ENCODE data around the gene MEIS2.
A peak's percentile ranks its signal among the peaks of the same experiment; 100 is the strongest.

The MEIS2 gene

GRCh38 chr15:37137221-37137620, 36.9 kb upstream of the MEIS2 start:
- TF ChIP-seq FOXM1 (IDR thresholded peaks at IDR 0.05; ENCODE audit: borderline replicate concordance, low read depth), result no peak
- no peak for TF ChIP-seq TCF12 (IDR thresholded peaks at IDR 0.05; ENCODE audit: low read depth)
- TF ChIP-seq TEAD4 (IDR thresholded peaks at IDR 0.05), result no peak
- TF ChIP-seq CREB1 (IDR thresholded peaks at IDR 0.05; ENCODE audit: low read depth), result no peak
- TF ChIP-seq RAD21 (IDR thresholded peaks at IDR 0.05; ENCODE audit: low read depth), result no peak
- no peak for TF ChIP-seq CEBPB (IDR thresholded peaks at IDR 0.05)
- no peak for TF ChIP-seq ZBTB7A (IDR thresholded peaks at IDR 0.05; ENCODE audit: low read depth)
- TF ChIP-seq REST (IDR thresholded peaks at IDR 0.05; ENCODE audit: low read depth), result no peak
- no peak for TF ChIP-seq YY1 (IDR thresholded peaks at IDR 0.05; ENCODE audit: low read depth)
- no peak for TF ChIP-seq EGR1 (IDR thresholded peaks at IDR 0.05)
- no peak for TF ChIP-seq TAF1 (IDR thresholded peaks at IDR 0.05; ENCODE audit: low read depth)
- TF ChIP-seq, protein P1, sequence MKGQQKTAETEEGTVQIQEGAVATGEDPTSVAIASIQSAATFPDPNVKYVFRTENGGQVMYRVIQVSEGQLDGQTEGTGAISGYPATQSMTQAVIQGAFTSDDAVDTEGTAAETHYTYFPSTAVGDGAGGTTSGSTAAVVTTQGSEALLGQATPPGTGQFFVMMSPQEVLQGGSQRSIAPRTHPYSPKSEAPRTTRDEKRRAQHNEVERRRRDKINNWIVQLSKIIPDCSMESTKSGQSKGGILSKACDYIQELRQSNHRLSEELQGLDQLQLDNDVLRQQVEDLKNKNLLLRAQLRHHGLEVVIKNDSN (IDR thresholded peaks at IDR 0.05), result no peak
- TF ChIP-seq NFIC (IDR thresholded peaks at IDR 0.05), result no peak
- no peak for TF ChIP-seq EP300 (IDR thresholded peaks at IDR 0.05; ENCODE audit: borderline replicate concordance)
- TF ChIP-seq, protein P2, sequence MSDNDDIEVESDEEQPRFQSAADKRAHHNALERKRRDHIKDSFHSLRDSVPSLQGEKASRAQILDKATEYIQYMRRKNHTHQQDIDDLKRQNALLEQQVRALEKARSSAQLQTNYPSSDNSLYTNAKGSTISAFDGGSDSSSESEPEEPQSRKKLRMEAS (IDR thresholded peaks at IDR 0.05), result no peak

- TF ChIP-seq TEAD4 (IDR thresholded peaks at IDR 0.05) (no peak), TAF1 (IDR thresholded peaks at IDR 0.05; ENCODE audit: low read depth) (no peak), RAD21 (IDR thresholded peaks at IDR 0.05; ENCODE audit: low read depth) (no peak), EGR1 (IDR thresholded peaks at IDR 0.05) (no peak), TCF12 (IDR thresholded peaks at IDR 0.05; ENCODE audit: low read depth) (no peak), EP300 (IDR thresholded peaks at IDR 0.05; ENCODE audit: borderline replicate concordance) (no peak), NFIC (IDR thresholded peaks at IDR 0.05) (no peak)
- TF ChIP-seq, protein P2 (IDR thresholded peaks at IDR 0.05), result no peak
Observed at GRCh38 chr15:37136666-37137065, 36.3 kb upstream of the MEIS2 start.

DNA sequence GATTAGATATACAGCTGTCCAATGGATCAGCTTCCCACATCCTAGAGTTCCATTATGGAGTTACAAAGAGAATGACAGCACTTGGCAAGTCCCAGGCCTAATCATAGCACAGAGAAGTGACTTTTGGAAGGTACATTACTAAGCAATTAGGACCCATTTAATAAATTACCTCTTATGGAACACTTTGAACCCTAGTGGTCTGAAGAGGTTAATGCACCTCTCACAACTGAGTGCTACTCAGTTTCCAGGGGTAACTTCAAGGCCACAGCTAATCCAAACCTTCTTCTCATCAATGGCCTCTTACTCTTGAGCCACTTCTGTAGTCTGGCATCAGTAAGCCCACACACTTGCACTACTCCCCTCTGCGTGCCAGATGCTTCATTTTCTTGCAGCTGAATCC, 34.9 kb upstream of the MEIS2 start:
- TF ChIP-seq TCF12 (IDR thresholded peaks at IDR 0.05; ENCODE audit: low read depth) (no peak), EP300 (IDR thresholded peaks at IDR 0.05; ENCODE audit: borderline replicate concordance) (no peak), RAD21 (IDR thresholded peaks at IDR 0.05; ENCODE audit: low read depth) (no peak), ZBTB7A (IDR thresholded peaks at IDR 0.05; ENCODE audit: low read depth) (no peak), TAF1 (IDR thresholded peaks at IDR 0.05; ENCODE audit: low read depth) (no peak), EGR1 (IDR thresholded peaks at IDR 0.05) (no peak), TEAD4 (IDR thresholded peaks at IDR 0.05) (no peak), CEBPB (IDR thresholded peaks at IDR 0.05) (no peak)
- TF ChIP-seq, protein P1 (IDR thresholded peaks at IDR 0.05), result no peak

- TF ChIP-seq RAD21 (IDR thresholded peaks at IDR 0.05; ENCODE audit: low read depth) (0 out of 2 replicates have a peak, but pooled peaks have one; percentile 7), TAF1 (IDR thresholded peaks at IDR 0.05; ENCODE audit: low read depth) (no peak)
Observed at GRCh38 chr15:37134699-37135131, 34.4 kb upstream of the MEIS2 start.

DNA sequence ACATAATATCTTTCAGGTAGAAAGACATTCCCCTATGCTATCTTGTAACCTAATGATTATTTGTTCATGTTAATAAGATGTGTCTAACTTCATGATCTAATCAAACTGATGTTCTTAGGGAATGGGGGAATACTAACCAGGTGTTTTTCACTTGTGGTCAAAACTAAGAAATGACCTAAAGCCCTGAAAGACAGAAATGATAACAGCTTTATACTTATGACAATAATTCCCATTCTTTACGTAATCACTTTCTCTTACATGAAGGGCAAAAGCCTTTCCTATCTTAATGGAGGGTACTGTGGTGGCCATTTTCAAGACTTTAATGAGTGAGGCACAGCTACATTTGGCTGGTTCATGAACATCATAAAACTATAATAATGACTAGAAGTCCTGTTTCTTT, 33.9 kb upstream of the MEIS2 start:
- TF ChIP-seq EP300 (IDR thresholded peaks at IDR 0.05; ENCODE audit: borderline replicate concordance) (no peak), CEBPB (IDR thresholded peaks at IDR 0.05) (no peak), TEAD4 (IDR thresholded peaks at IDR 0.05) (no peak), CREB1 (IDR thresholded peaks at IDR 0.05; ENCODE audit: low read depth) (no peak), EGR1 (IDR thresholded peaks at IDR 0.05) (no peak), NFIC (IDR thresholded peaks at IDR 0.05) (no peak), TCF12 (IDR thresholded peaks at IDR 0.05; ENCODE audit: low read depth) (no peak), YY1 (IDR thresholded peaks at IDR 0.05; ENCODE audit: low read depth) (no peak), ZBTB7A (IDR thresholded peaks at IDR 0.05; ENCODE audit: low read depth) (no peak), RAD21 (IDR thresholded peaks at IDR 0.05; ENCODE audit: low read depth) (no peak), REST (IDR thresholded peaks at IDR 0.05; ENCODE audit: low read depth) (no peak), FOXM1 (IDR thresholded peaks at IDR 0.05; ENCODE audit: borderline replicate concordance, low read depth) (no peak)
- TF ChIP-seq, protein P1 (IDR thresholded peaks at IDR 0.05), result no peak
- TF ChIP-seq, protein P2 (IDR thresholded peaks at IDR 0.05), result no peak

Data from Ishikawa (cell line).